22Rv1 (cell line): ENCODE results near the gene TRPM3.

ENCODE experiments used
- H3K27ac ChIP-seq: fragments of 450-650 bp; 2 replicates; pipeline ENCODE4 v1.5.1; 2017
- CTCF ChIP-seq: fragments of 450-650 bp; IDR thresholded peaks from 2 replicates; pipeline ENCODE4 v1.5.1; 2017; ENCODE audit warnings: mild to moderate bottlenecking
- ZFX ChIP-seq: fragments of 450-650 bp; IDR thresholded peaks from 2 replicates; pipeline ENCODE4 v1.6.1; 2017; ENCODE audit warnings: antibody characterized with exemption, borderline replicate concordance

Gene TRPM3

GRCh38 chr9:70617033-70617828 is 504.2 kb downstream of the TRPM3 start:
- no peak for TF ChIP-seq ZFX
- no peak for TF ChIP-seq CTCF
- no peak overlapping the region for H3K27ac ChIP-seq

GRCh38 chr9:70616228-70616990 is 505.0 kb downstream of the TRPM3 start:
- TF ChIP-seq ZFX (no peak), CTCF (no peak)
- no peak overlapping the region for H3K27ac ChIP-seq

GRCh38 chr9:70615464-70616138 is 505.8 kb downstream of the TRPM3 start:
- TF ChIP-seq CTCF (no peak), ZFX (no peak)
- no peak overlapping the region for H3K27ac ChIP-seq

- no peak overlapping the region for H3K27ac ChIP-seq
- TF ChIP-seq ZFX (no peak), CTCF (no peak)
These were observed 506.5 kb downstream of the TRPM3 start for GRCh38 chr9:70614786-70615463.

GRCh38 chr9:70613024-70613768 is 508.2 kb downstream of the TRPM3 start:
- TF ChIP-seq CTCF: no peak
- no peak for TF ChIP-seq ZFX
- no peak overlapping the region for H3K27ac ChIP-seq

GRCh38 chr9:70610287-70610644 is 511.2 kb downstream of the TRPM3 start:
- no peak overlapping the region for H3K27ac ChIP-seq
- no peak for TF ChIP-seq ZFX
- no peak for TF ChIP-seq CTCF
